NCI-H1436 treated with DMSO at 0.1 percent for 48 hours (cell line): Measurements from ENCODE around the gene MCMBP.
"Not testable (repeated sequence)": the region's sequence is repeated elsewhere in the genome, so short reads cannot be mapped to it uniquely, and the experiment has no call there.

Experiments used
- DNase-seq: peaks from one replicate; lab custom pipeline; 2025; lab: John Stamatoyannopoulos, UW

Gene MCMBP, protein sequence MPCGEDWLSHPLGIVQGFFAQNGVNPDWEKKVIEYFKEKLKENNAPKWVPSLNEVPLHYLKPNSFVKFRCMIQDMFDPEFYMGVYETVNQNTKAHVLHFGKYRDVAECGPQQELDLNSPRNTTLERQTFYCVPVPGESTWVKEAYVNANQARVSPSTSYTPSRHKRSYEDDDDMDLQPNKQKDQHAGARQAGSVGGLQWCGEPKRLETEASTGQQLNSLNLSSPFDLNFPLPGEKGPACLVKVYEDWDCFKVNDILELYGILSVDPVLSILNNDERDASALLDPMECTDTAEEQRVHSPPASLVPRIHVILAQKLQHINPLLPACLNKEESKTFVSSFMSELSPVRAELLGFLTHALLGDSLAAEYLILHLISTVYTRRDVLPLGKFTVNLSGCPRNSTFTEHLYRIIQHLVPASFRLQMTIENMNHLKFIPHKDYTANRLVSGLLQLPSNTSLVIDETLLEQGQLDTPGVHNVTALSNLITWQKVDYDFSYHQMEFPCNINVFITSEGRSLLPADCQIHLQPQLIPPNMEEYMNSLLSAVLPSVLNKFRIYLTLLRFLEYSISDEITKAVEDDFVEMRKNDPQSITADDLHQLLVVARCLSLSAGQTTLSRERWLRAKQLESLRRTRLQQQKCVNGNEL

GRCh38 chr10:119872610-119872859 is at the start of gene MCMBP:
TSS of gene MCMBP (minus strand) at chr10:119872843. CDS start at chr10:119872584, 259 bp downstream.
- DNase-seq: no peak

GRCh38 chr10:119919826-119920225 is 47.2 kb upstream of the MCMBP start:
- no peak for DNase-seq

GRCh38 chr10:119919271-119919670 is 46.6 kb upstream of the MCMBP start:
- DNase-seq: no peak

DNA sequence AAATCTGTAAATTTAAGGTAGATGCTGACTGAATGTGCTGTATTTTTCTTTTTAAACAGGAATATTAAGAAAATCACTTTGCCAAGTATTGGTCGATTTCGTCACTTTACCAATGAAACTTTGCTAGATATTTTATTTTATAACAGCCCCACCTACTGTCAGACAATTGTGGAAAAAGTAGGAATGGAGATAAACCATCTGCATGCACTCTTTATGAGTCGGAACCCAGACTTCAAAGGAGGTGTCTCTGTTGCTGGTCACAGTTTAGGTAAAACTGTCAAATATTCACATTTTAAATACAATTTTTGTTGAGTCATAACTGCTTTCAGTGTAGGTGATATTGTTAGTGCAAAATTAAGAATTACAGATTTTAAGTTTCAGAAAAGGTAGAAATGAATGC is 45.1 kb upstream of the MCMBP start:
- DNase-seq: no peak

GRCh38 chr10:119910689-119911088 is 38.0 kb upstream of the MCMBP start:
- DNase-seq: no peak

DNA sequence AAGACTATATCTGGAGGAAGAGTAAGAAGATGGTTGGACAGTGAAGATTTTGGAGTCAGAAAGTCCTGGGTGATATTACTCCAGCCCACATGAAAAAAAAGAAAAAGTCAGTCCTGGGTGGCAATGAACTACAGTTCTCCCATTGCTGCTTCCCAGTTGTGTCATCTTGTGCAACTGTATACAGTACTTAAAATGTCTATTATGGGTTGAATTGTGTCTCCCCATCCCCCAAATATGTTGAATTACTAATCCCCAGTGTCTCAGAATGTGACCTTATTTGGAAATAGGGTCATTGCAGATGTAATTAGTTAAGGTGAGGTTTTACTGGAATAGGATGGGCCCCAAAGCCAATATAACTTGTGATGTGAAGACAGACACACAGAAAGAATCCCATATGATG is 35.5 kb upstream of the MCMBP start:
- DNase-seq: no peak

DNA sequence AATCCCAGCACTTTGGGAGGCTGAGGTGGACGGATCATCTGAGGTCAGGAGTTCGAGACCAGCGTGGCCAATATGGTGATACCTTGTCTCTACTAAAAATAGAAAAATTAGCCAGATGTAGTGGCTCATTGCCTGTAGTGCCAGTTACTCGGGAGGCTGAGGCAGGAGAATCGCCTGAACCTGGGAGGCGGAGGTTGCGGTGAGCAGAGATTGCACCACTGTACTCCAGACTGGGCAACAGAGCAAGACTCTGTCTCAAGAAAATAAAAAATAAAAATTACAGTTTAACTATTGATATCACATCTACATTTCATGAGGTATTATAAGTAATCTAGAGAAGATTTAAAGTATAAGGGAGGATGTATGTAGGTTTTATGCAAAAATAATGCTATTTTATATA is 35.1 kb upstream of the MCMBP start:
- not testable (repeated sequence) for DNase-seq

GRCh38 chr10:119903946-119904666 is 31.5 kb upstream of the MCMBP start:
- DNase-seq: no peak

GRCh38 chr10:119898577-119898976 is 25.9 kb upstream of the MCMBP start:
- no peak for DNase-seq

GRCh38 chr10:119896937-119897770 is 24.5 kb upstream of the MCMBP start:
- DNase-seq: no peak

- no peak for DNase-seq
Measured at GRCh38 chr10:119896061-119896655, 23.5 kb upstream of the MCMBP start.

DNA sequence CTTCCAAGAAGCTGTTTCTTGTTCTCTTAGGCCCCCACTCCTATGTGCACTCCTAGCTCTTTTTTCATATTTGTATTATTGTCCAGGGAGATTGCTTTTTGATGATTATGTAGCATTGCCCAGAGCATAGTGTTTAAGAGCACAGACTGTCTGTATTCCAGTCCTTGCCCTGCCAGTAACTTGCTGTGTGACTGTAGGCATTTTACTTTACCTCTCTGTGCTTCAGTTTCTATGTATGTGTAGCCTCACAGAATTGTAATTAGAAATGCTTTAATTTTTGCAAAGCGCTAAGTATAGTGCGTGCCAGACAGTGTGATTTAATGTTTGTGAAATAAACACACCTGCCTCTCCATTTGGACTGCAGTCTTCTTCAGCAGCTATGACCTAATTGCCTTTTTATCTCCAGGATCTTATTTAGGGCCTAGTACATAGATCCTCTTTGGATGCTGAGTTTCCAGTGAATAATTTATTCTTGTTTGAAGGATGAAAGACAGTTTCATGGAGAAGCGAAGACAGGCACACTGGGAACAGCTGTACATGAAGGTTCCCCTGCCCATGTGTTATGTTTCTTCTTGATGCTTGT is 21.3 kb upstream of the MCMBP start:
- DNase-seq: no peak

DNA sequence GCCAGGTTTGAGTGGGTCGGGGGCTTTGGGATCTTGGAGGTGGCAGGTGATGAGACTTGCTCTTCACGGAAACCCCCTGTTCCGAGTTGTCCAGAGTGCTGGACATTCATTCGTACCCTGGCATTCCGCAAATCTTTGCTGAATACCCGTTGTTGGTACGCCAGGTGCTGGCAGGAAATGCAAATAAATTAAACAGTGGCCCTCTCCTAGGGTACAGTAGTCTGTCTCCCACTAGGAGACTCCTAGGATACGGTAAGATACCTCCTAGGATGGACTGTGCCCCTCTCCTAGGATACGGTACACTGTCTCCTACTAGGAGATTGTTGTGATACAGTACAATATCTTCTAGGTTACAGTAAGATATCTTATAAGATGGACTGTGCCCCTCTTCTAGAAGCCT is 20.4 kb upstream of the MCMBP start:
- no peak for DNase-seq

DNA sequence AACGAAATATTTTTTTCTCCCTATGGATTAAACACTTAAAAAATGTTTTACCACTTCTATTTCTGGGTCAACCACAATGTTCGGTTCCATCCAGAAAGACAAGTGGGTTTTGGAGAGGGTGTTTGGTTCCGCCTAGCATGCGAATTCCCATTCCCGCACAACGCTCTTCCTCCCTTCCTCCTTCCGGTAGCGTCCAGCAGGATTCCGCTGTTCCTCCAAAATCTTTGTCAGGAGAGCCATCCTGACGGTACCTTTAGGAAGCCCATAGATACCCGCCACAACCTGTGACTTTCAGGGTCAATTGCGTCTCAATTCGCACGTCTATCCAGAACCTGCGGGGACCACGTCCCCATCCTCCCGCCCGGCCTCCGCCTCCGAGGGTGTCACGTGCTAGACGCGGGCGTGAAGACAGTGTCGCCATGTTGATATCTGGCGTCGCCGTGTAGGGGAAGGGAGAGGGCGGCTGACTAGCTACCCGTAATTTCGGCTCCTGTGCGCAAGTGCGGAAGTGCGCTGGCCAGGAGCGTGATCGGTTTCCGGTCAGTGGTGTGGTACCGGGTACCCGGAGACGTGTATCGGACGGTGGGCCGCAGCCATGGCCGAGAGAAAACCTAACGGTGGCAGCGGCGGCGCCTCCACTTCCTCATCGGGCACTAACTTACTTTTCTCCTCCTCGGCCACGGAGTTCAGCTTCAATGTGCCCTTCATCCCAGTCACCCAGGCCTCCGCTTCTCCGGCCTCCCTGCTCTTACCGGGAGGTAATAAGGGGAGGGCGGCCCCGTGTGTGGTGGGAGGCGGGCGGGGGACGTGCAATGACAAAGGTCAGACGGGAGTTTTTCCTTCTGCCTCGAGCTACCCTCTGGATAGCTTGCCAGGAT is 19.8 kb upstream of the MCMBP start, which contains the start of gene SEC23IP:
SEC23IP (plus strand) TSS at position 543 of the 878 bp plus-strand sequence; CDS start at position 596, 53 bp downstream.
- peak; percentile 69 for DNase-seq

DNA sequence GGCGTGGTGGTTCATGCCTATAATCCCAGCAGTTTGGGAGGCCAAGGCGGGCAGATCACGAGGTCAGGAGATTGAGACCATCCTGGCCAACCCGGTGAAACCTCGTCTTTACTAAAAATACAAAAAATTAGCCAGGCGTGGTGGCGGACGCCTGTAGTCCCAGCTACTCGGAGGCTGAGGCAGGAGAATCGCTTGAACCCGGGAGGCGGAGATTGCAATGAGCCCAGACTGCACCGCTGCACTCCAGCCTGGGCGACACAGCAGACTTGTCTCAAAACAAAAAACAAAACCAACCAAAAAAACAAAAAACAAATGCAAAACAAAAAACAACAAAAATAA is 19.2 kb upstream of the MCMBP start:
- DNase-seq: not testable (repeated sequence)

- not testable (repeated sequence) for DNase-seq
Measured at GRCh38 chr10:119890307-119890706, 17.7 kb upstream of the MCMBP start.

DNA sequence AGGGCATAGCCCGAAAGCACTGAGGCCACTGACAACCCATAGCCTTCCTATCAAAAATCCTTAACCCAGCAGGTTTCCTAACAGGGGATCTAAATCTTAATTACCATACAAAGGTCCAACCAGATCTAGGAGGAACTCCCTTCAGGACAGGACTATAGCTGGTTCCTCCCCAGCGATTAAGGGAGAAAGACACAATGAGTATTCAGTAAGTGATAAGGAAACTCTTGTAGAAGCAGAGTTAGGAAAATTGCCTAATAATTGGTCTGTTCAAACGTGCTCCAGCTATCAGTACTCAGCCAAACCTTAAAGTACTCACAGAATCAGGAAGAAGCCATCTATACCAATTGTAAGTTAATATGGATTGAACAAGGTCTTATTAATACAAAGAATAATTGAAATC is 16.6 kb upstream of the MCMBP start:
- not testable (repeated sequence) for DNase-seq

- not testable (repeated sequence) for DNase-seq
Measured at GRCh38 chr10:119888715-119889114, 16.1 kb upstream of the MCMBP start.

DNA sequence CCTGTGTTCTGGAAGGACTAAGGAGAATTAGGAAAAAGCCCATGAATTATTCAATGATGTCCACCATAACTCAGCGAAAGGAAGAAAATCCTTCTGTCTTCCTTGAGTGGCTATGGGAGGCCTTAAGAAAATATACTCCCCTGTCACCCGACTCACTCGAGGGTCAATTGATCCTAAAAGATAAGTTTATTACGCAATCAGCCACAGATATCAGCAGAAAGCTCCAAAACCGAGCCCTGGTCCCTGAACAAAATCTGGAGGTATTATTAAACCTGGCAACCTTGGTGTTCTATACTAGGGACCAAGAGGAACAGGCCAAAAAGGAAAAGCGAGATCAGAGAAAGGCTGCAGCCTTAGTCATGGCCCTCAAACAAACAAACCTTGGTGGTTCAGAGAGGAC is 13.4 kb upstream of the MCMBP start:
- not testable (repeated sequence) for DNase-seq

- DNase-seq: not testable (repeated sequence)
Measured at GRCh38 chr10:119883901-119884611, 11.4 kb upstream of the MCMBP start.
